Chondrocyte (in vitro differentiated cells): ENCODE data around the gene UBA3. TPM values are rescaled to one million over a fixed set of nuclear protein-coding genes. Genes with fewer than 3 reads are reported as not detected.

Experiments used
- DNase-seq: peaks from one replicate; pipeline ENCODE4 v3.0.0; 2021; ENCODE audit warnings: mixed read lengths, low spot score
- H3K27ac Mint-ChIP-seq: one replicate; pipeline ENCODE4 v1.8.0; 2021; ENCODE audit warnings: mild to moderate bottlenecking, moderate library complexity, mixed read lengths; ENCODE audit not compliant: unreplicated experiment
- H3K27me3 Mint-ChIP-seq: 2 replicates; pipeline ENCODE4 v1.8.0; 2021; ENCODE audit warnings: low read depth, mixed read lengths
- H3K36me3 Mint-ChIP-seq: 2 replicates; pipeline ENCODE4 v1.8.0; 2021; ENCODE audit warnings: low read depth, mixed read lengths
- H3K4me1 Mint-ChIP-seq: 2 replicates; pipeline ENCODE4 v1.8.0; 2021; ENCODE audit warnings: low read depth, mild to moderate bottlenecking, mixed read lengths
- H3K4me3 Mint-ChIP-seq: one replicate; pipeline ENCODE4 v1.8.0; 2021; ENCODE audit warnings: mild to moderate bottlenecking, moderate library complexity, mixed read lengths; ENCODE audit not compliant: unreplicated experiment
- H3K9me3 Mint-ChIP-seq: 2 replicates; pipeline ENCODE4 v1.8.0; 2021; ENCODE audit warnings: low read depth, mixed read lengths
- long read RNA-seq: library from polyadenylated mRNA; stranded (forward); transcript quantifications from one replicate; pipeline ENCODE4 v2.0.0, GENCODE V29; 2021
- total RNA-seq: library from RNA; stranded (reverse); gene quantifications from 3 replicates; pipeline ENCODE4 v1.2.1, GENCODE V29; 2021
- TF ChIP-seq, protein P1 (sequence below): fragments of 200-600 bp; sonication (generic); IDR thresholded peaks from 2 replicates; pipeline ENCODE4 v1.5.0; 2021; ENCODE audit warnings: antibody characterized with exemption, mild to moderate bottlenecking, moderate library complexity

Gene UBA3
- 58.3 to 70.7 TPM (median 63.1 TPM) in 3 replicates for total RNA-seq
- long read RNA-seq, transcript UBA3-201 (17 exons, 2,112 nt), result minor isoform, 17 of 98 reads
- long read RNA-seq, transcript UBA3-202 (18 exons, 2,154 nt), result major isoform, 58 of 98 reads
- long read RNA-seq, partial matches to known transcripts, result 11 of 98 reads
- long read RNA-seq, other reads (novel, unspliced or antisense), result 12 of 98 reads

DNA sequence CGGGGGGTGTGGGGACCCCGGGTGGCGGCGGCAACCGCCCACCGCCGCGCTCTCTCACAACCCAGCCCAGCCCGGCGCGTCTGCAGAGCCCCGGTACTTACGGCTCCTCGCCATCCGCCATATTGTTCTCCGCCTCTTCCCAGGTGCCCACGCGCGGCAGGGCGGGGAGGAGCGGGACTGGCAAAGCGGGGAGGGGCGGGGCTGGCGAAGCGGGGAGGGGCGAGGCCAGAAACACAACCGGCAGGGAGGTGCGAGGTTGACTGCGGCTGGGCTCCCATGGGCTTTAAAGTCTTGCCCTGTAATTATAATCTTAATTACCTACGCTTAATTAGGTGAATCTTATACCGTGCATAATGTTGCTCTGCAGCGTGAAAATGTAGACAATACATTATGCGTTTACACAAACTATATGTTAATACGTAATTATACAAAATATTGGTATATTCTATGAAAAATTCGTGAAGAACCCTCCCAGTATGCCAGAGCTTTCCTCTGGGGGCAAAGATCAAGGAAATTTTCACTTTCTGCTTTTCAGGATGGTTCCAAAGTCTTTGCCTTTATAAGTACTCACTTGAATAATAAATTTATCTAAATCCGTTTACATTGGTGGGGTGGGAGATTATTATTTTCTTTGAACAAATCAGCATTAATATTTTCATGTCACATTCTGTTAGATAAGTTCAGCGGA is at the start of gene UBA3:
Gene UBA3 (minus strand): TSS at position 133 of the 688 bp plus-strand sequence. CDS start 12 bp downstream, at position 121.
- peaks cover 65% of the 10 kb centered on the region for H3K4me1 Mint-ChIP-seq
- peak within 1 kb of the TSS; percentile 34 for H3K27ac Mint-ChIP-seq
- H3K4me3 Mint-ChIP-seq, result peak within 1 kb of the TSS; percentile 78
- H3K27me3 Mint-ChIP-seq, result no peaks in the 10 kb centered on the region
- TF ChIP-seq, protein P1, sequence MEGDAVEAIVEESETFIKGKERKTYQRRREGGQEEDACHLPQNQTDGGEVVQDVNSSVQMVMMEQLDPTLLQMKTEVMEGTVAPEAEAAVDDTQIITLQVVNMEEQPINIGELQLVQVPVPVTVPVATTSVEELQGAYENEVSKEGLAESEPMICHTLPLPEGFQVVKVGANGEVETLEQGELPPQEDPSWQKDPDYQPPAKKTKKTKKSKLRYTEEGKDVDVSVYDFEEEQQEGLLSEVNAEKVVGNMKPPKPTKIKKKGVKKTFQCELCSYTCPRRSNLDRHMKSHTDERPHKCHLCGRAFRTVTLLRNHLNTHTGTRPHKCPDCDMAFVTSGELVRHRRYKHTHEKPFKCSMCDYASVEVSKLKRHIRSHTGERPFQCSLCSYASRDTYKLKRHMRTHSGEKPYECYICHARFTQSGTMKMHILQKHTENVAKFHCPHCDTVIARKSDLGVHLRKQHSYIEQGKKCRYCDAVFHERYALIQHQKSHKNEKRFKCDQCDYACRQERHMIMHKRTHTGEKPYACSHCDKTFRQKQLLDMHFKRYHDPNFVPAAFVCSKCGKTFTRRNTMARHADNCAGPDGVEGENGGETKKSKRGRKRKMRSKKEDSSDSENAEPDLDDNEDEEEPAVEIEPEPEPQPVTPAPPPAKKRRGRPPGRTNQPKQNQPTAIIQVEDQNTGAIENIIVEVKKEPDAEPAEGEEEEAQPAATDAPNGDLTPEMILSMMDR, result no peak
- peaks cover 2% of the 10 kb centered on the region for H3K36me3 Mint-ChIP-seq
- DNase-seq, result peak; percentile 93
- no peaks in the 10 kb centered on the region for H3K9me3 Mint-ChIP-seq

- no peak overlapping the region for H3K27ac Mint-ChIP-seq
- TF ChIP-seq, protein P1, result no peak
- no peaks in the 10 kb centered on the region for H3K4me1 Mint-ChIP-seq
- DNase-seq, result no peak
- H3K27me3 Mint-ChIP-seq, result no peaks in the 10 kb centered on the region
- H3K4me3 Mint-ChIP-seq, result no peak overlapping the region
- H3K36me3 Mint-ChIP-seq, result no peaks in the 10 kb centered on the region
- no peaks in the 10 kb centered on the region for H3K9me3 Mint-ChIP-seq
These were observed 49.4 kb upstream of the UBA3 start for GRCh38 chr3:69129531-69129930.

DNA sequence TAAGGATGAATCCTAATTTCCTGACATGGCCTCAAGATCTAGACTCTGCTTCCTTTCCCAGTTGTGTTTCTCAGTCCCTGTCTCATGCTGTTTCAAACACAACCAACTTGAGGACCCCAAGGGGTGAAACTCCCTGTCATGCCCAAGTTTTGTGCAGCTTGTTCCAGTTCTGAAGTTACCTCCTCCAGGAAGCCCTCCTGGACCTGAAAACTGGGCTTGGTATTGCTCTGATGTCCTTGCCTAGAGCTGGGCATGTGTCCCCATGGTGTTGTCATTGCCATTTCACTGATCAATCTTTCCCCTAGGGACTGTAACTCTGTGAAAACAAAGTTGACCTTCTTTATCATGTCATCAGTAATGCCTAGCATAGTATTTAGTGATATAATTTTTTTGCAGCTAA is 48.3 kb upstream of the UBA3 start:
- Mint-ChIP-seq H3K4me3 (no peak overlapping the region), H3K27me3 (no peaks in the 10 kb centered on the region), H3K9me3 (no peaks in the 10 kb centered on the region), H3K4me1 (no peaks in the 10 kb centered on the region), H3K27ac (no peak overlapping the region), H3K36me3 (no peaks in the 10 kb centered on the region)
- TF ChIP-seq, protein P1, result no peak
- DNase-seq, result no peak

DNA sequence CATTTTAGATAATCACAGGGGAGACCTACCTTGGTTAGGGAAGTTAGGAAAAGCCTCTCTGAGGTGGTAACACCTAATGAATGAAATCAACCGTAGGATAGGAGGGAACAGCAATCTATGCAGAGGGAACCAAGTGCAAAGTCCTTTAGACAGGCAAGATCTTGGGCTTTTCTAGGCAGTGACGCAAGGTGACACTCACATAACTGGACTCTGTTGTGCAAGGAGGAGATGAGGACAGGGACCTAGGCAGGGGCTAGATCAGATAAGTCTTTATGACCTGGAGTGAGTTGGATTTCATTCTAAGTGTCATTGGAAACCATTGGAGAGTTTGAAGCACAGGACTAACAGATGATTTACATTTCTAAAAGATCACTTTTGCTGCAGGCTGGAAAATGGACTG is 46.8 kb upstream of the UBA3 start:
- Mint-ChIP-seq H3K36me3 (no peaks in the 10 kb centered on the region), H3K27ac (no peak overlapping the region), H3K4me3 (no peak overlapping the region), H3K9me3 (no peaks in the 10 kb centered on the region), H3K27me3 (no peaks in the 10 kb centered on the region), H3K4me1 (peaks cover 1% of the 10 kb centered on the region)
- no peak for DNase-seq
- TF ChIP-seq, protein P1, result no peak

- Mint-ChIP-seq H3K4me3 (no peak overlapping the region), H3K27me3 (no peaks in the 10 kb centered on the region), H3K27ac (no peak overlapping the region), H3K4me1 (peaks cover 5% of the 10 kb centered on the region), H3K36me3 (no peaks in the 10 kb centered on the region), H3K9me3 (no peaks in the 10 kb centered on the region)
- TF ChIP-seq, protein P1, result no peak
- DNase-seq, result no peak
These were observed 46.1 kb upstream of the UBA3 start for GRCh38 chr3:69126216-69126615.
